GM20000 (cell line): ENCODE results near the gene FMR1NB.
A peak's percentile ranks its signal among the peaks of the same experiment; 100 is the strongest.

Experiments used
- DNase-seq: peaks from one replicate; pipeline ENCODE4 v3.0.0; 2012; ENCODE audit warnings: low spot score
- CTCF ChIP-seq: IDR thresholded peaks from 2 replicates; pipeline ENCODE4 v1.5.1; 2012; ENCODE audit warnings: mild to moderate bottlenecking, control low read depth; ENCODE audit errors: extremely low read depth, missing control alignments

Gene FMR1NB

GRCh38 chrX:148069759-148070503, 88.8 kb downstream of the FMR1NB start:
- TF ChIP-seq CTCF: no peak
- DNase-seq: peak; percentile 10

- no peak for TF ChIP-seq CTCF
- no peak for DNase-seq
These were observed 89.4 kb downstream of the FMR1NB start for GRCh38 chrX:148070504-148070877.
